ENCODE data around the gene SDF2L1.
"Not testable (repeated sequence)": the region's sequence is repeated elsewhere in the genome, so short reads cannot be mapped to it uniquely, and the experiment has no call there.

DNA sequence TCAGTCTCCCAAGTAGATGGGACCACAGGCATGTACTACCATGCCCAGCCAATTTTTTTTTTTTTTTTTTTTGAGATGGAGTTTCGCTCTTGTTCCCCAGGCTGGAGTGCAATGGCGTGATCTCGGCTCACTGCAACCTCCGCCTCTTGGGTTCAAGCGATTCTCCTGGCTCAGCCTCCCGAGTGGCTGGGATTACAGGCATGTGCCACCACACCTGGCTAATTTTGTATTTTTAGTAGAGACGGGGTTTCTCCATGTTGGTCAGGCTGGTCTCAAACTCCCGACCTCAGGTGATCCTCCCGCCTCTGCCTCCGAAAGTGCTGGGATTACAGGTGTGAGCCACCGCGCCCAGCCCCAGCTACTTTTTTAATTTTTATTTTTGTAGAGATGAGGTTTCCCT is 36.7 kb downstream of the SDF2L1 start:
- TF ChIP-seq, protein P1, sequence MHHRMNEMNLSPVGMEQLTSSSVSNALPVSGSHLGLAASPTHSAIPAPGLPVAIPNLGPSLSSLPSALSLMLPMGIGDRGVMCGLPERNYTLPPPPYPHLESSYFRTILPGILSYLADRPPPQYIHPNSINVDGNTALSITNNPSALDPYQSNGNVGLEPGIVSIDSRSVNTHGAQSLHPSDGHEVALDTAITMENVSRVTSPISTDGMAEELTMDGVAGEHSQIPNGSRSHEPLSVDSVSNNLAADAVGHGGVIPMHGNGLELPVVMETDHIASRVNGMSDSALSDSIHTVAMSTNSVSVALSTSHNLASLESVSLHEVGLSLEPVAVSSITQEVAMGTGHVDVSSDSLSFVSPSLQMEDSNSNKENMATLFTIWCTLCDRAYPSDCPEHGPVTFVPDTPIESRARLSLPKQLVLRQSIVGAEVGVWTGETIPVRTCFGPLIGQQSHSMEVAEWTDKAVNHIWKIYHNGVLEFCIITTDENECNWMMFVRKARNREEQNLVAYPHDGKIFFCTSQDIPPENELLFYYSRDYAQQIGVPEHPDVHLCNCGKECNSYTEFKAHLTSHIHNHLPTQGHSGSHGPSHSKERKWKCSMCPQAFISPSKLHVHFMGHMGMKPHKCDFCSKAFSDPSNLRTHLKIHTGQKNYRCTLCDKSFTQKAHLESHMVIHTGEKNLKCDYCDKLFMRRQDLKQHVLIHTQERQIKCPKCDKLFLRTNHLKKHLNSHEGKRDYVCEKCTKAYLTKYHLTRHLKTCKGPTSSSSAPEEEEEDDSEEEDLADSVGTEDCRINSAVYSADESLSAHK (CRISPR knock-in tag; IDR thresholded peaks at IDR 0.05; ENCODE audit: borderline replicate concordance), result not testable (repeated sequence)
- TF ChIP-seq RBM39 (IDR thresholded peaks at IDR 0.05; ENCODE audit: low read depth, low read length, poor library complexity, severe bottlenecking); ZNF891 (CRISPR knock-in tag; IDR thresholded peaks at IDR 0.05): not testable (repeated sequence)
- TF ChIP-seq, protein P2, sequence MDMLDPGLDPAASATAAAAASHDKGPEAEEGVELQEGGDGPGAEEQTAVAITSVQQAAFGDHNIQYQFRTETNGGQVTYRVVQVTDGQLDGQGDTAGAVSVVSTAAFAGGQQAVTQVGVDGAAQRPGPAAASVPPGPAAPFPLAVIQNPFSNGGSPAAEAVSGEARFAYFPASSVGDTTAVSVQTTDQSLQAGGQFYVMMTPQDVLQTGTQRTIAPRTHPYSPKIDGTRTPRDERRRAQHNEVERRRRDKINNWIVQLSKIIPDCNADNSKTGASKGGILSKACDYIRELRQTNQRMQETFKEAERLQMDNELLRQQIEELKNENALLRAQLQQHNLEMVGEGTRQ (IDR thresholded peaks at IDR 0.05; ENCODE audit: low read depth, low read length), result not testable (repeated sequence)
- TF ChIP-seq, protein P2 (CRISPR knock-in tag; IDR thresholded peaks at IDR 0.05; ENCODE audit: borderline replicate concordance), result not testable (repeated sequence)
- TF ChIP-seq, protein P3, sequence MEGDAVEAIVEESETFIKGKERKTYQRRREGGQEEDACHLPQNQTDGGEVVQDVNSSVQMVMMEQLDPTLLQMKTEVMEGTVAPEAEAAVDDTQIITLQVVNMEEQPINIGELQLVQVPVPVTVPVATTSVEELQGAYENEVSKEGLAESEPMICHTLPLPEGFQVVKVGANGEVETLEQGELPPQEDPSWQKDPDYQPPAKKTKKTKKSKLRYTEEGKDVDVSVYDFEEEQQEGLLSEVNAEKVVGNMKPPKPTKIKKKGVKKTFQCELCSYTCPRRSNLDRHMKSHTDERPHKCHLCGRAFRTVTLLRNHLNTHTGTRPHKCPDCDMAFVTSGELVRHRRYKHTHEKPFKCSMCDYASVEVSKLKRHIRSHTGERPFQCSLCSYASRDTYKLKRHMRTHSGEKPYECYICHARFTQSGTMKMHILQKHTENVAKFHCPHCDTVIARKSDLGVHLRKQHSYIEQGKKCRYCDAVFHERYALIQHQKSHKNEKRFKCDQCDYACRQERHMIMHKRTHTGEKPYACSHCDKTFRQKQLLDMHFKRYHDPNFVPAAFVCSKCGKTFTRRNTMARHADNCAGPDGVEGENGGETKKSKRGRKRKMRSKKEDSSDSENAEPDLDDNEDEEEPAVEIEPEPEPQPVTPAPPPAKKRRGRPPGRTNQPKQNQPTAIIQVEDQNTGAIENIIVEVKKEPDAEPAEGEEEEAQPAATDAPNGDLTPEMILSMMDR (CRISPR knock-in tag; IDR thresholded peaks at IDR 0.05), result not testable (repeated sequence)
- TF ChIP-seq, protein P4, sequence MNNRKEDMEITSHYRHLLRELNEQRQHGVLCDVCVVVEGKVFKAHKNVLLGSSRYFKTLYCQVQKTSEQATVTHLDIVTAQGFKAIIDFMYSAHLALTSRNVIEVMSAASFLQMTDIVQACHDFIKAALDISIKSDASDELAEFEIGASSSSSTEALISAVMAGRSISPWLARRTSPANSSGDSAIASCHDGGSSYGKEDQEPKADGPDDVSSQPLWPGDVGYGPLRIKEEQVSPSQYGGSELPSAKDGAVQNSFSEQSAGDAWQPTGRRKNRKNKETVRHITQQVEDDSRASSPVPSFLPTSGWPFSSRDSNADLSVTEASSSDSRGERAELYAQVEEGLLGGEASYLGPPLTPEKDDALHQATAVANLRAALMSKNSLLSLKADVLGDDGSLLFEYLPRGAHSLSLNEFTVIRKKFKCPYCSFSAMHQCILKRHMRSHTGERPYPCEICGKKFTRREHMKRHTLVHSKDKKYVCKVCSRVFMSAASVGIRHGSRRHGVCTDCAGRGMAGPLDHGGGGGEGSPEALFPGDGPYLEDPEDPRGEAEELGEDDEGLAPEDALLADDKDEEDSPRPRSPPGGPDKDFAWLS (CRISPR knock-in tag; IDR thresholded peaks at IDR 0.05; ENCODE audit: borderline replicate concordance), result not testable (repeated sequence)
